OCI-LY3 (cell line): Measurements from ENCODE around the gene CHN2.

Experiments
- CTCF ChIP-seq: fragments of 200-600, 300-600 bp; sonication (generic); IDR thresholded peaks from 2 replicates; pipeline ENCODE4 v1.5.1; 2014; ENCODE audit warnings: antibody characterized with exemption, low read length, low read depth
- EZH2phosphoT487 ChIP-seq: fragments of 200-600 bp; shearing (Covaris generic); IDR thresholded peaks from 2 replicates; pipeline ENCODE4 v1.6.1; 2018; ENCODE audit warnings: antibody characterized with exemption, mixed run types, low read depth

- no peak for TF ChIP-seq CTCF
- no peak for TF ChIP-seq EZH2phosphoT487
Observed at GRCh38 chr7:29355388-29355787, 160.8 kb downstream of the CHN2 start.
